ENCODE results near the gene AVP.

AVP gene

GRCh38 chr20:3047486-3048419, 36.8 kb downstream of the AVP start:
- no peak for DNase-seq (ENCODE audit: low spot score)

- DNase-seq (ENCODE audit: low spot score) = no peak
Observed at GRCh38 chr20:3046677-3047462, 37.7 kb downstream of the AVP start.

GRCh38 chr20:3045816-3046676, 38.5 kb downstream of the AVP start, which contains the start of gene MRPS26:
Gene MRPS26 (plus strand): TSS chr20:3046052. CDS start chr20:3046069, 17 bp downstream.
- peak; percentile 92 for DNase-seq (ENCODE audit: low spot score)

- peak; percentile 61 for DNase-seq (ENCODE audit: low spot score)
Observed at GRCh38 chr20:3045042-3045815, 39.3 kb downstream of the AVP start.

- no peak for DNase-seq (ENCODE audit: low spot score)
Observed at GRCh38 chr20:3044336-3044965, 40.1 kb downstream of the AVP start.

GRCh38 chr20:3043322-3043721, 41.2 kb downstream of the AVP start, which contains the start of gene GNRH2:
Gene GNRH2 (plus strand): TSS chr20:3043622. CDS start chr20:3044415, 793 bp downstream.
- no peak for DNase-seq (ENCODE audit: low spot score)

- no peak for DNase-seq (ENCODE audit: low spot score)
Observed at GRCh38 chr20:3042625-3043024, 41.9 kb downstream of the AVP start.

- DNase-seq (ENCODE audit: low spot score) = no peak
Observed at GRCh38 chr20:3041854-3042409, 42.6 kb downstream of the AVP start.

- no peak for DNase-seq (ENCODE audit: low spot score)
Observed at GRCh38 chr20:3040086-3040485, 44.4 kb downstream of the AVP start.

GRCh38 chr20:3039426-3039825, 45.1 kb downstream of the AVP start:
- DNase-seq (ENCODE audit: low spot score) = no peak

GRCh38 chr20:3038454-3038853, 46.1 kb downstream of the AVP start:
- DNase-seq (ENCODE audit: low spot score) = no peak

GRCh38 chr20:3037654-3038053, 46.9 kb downstream of the AVP start:
- DNase-seq (ENCODE audit: low spot score) = no peak

- DNase-seq (ENCODE audit: low spot score) = no peak
Observed at GRCh38 chr20:3032624-3033023, 51.9 kb downstream of the AVP start.

Data from COLO829 (cell line).